GM19035 (cell line): ENCODE data around the gene NEURL1B.

Experiments
- ATAC-seq: cut with Tn5 transposase; IDR thresholded peaks from one replicate; pipeline ENCODE4 v1.9.1; 2021; ENCODE audit not compliant: unreplicated experiment

Gene NEURL1B

GRCh38 chr5:172730222-172730621, 89.2 kb downstream of the NEURL1B start:
- ATAC-seq = no peak

- no peak for ATAC-seq
These were observed 90.1 kb downstream of the NEURL1B start for GRCh38 chr5:172730981-172731679.

- ATAC-seq = no peak
These were observed 90.6 kb downstream of the NEURL1B start for GRCh38 chr5:172731680-172732074.

- no peak for ATAC-seq
These were observed 91.3 kb downstream of the NEURL1B start for GRCh38 chr5:172732201-172732865.

GRCh38 chr5:172733131-172733973, 92.3 kb downstream of the NEURL1B start:
- ATAC-seq = no peak

- ATAC-seq = no peak
These were observed 92.9 kb downstream of the NEURL1B start for GRCh38 chr5:172733974-172734346.

GRCh38 chr5:172735141-172735831, 94.2 kb downstream of the NEURL1B start:
- no peak for ATAC-seq

- no peak for ATAC-seq
These were observed 95.6 kb downstream of the NEURL1B start for GRCh38 chr5:172736508-172737135.

GRCh38 chr5:172739375-172739774, 98.3 kb downstream of the NEURL1B start:
- no peak for ATAC-seq

GRCh38 chr5:172740428-172741205, 99.6 kb downstream of the NEURL1B start:
- no peak for ATAC-seq
